ENCODE measurements around the gene OS9. TPM values are rescaled to one million over a fixed set of nuclear protein-coding genes. Genes with fewer than 3 reads are reported as not detected.

OS9 gene
- total and polyA plus RNA-seq, 9 of the 15 experiments (the other 6 are each of a cell fraction or from before 2014, with no cell fraction given) = 4.6 to 105 (median 89.5) TPM

- TF ChIP-seq CTCF (IDR thresholded peaks at IDR 0.05 in 2 of 3, conservative IDR thresholded peaks at IDR 0.05 in 1 of 3; ENCODE audit: insufficient read depth in 2 of 3, low read depth in 1 of 3, low read length in 3 of 3) = peak; percentile 92 to 95 (median 94)
- TF ChIP-seq MED1 (CRISPR knock-in tag; IDR thresholded peaks at IDR 0.05; ENCODE audit: borderline replicate concordance) = no peak
- TF ChIP-seq ZBTB1 (CRISPR knock-in tag; IDR thresholded peaks at IDR 0.05; ENCODE audit: borderline replicate concordance, low read depth) = no peak
- TF ChIP-seq ARID2 (IDR thresholded peaks at IDR 0.05) = no peak
- peak; percentile 94 for TF ChIP-seq CREM (IDR thresholded peaks at IDR 0.05; ENCODE audit: low read depth)
- no peak for TF ChIP-seq HEY1 (CRISPR knock-in tag; IDR thresholded peaks at IDR 0.05; ENCODE audit: borderline replicate concordance)
- peak; percentile 96; the same call in 1 of the 2 replicates for TF ChIP-seq KLF13 (tag; IDR thresholded peaks at IDR 0.05; ENCODE audit: borderline replicate concordance, low read depth)
- no peak for TF ChIP-seq ETV6 (IDR thresholded peaks at IDR 0.05; ENCODE audit: borderline replicate concordance in 1 of 2, low read depth in 2 of 2, low read length in 1 of 2)
- TF ChIP-seq ETV6 (CRISPR knock-in tag; IDR thresholded peaks at IDR 0.05; ENCODE audit: borderline replicate concordance) = no peak
- no peak for TF ChIP-seq KLF10 (CRISPR knock-in tag; IDR thresholded peaks at IDR 0.05)
- TF ChIP-seq TSHZ1 (CRISPR knock-in tag; IDR thresholded peaks at IDR 0.05) = no peak
- no peak for TF ChIP-seq MAFF (IDR thresholded peaks at IDR 0.05; ENCODE audit: low read length)
- TF ChIP-seq KAT8 (IDR thresholded peaks at IDR 0.05; ENCODE audit: low read depth) = no peak
- no peak for TF ChIP-seq TCF15 (CRISPR knock-in tag; IDR thresholded peaks at IDR 0.05)
- TF ChIP-seq, protein P1, sequence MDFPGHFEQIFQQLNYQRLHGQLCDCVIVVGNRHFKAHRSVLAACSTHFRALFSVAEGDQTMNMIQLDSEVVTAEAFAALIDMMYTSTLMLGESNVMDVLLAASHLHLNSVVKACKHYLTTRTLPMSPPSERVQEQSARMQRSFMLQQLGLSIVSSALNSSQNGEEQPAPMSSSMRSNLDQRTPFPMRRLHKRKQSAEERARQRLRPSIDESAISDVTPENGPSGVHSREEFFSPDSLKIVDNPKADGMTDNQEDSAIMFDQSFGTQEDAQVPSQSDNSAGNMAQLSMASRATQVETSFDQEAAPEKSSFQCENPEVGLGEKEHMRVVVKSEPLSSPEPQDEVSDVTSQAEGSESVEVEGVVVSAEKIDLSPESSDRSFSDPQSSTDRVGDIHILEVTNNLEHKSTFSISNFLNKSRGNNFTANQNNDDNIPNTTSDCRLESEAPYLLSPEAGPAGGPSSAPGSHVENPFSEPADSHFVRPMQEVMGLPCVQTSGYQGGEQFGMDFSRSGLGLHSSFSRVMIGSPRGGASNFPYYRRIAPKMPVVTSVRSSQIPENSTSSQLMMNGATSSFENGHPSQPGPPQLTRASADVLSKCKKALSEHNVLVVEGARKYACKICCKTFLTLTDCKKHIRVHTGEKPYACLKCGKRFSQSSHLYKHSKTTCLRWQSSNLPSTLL (IDR thresholded peaks at IDR 0.05) = peak; percentile 92
- peak; percentile 81 for TF ChIP-seq HCFC1 (IDR thresholded peaks at IDR 0.05; ENCODE audit: low read depth, low read length)
- no peak for TF ChIP-seq CGGBP1 (CRISPR knock-in tag; IDR thresholded peaks at IDR 0.05)
- no peak for TF ChIP-seq ZNF133 (CRISPR knock-in tag; IDR thresholded peaks at IDR 0.05)
- TF ChIP-seq ZNF134 (CRISPR knock-in tag; conservative IDR thresholded peaks at IDR 0.05) = no peak
- no peak for TF ChIP-seq FOXJ3 (CRISPR knock-in tag; IDR thresholded peaks at IDR 0.05)
- no peak for TF ChIP-seq ZNF253 (CRISPR knock-in tag; conservative IDR thresholded peaks at IDR 0.05)
Measured at GRCh38 chr12:57693659-57694458, at the start of gene OS9 (continued).
